Measurements from ENCODE around the gene CANT1. TPM values are rescaled to one million over a fixed set of nuclear protein-coding genes. Genes with fewer than 3 reads are reported as not detected.

The CANT1 gene
- total and polyA plus RNA-seq, 9 donors, result 18.6 to 48.8 (median 33.8) TPM

- Histone ChIP-seq H3K9me3 (no peaks in the 10 kb centered on the region), H3K27ac (no peak overlapping the region), H3K27me3 (no peaks in the 10 kb centered on the region), H3K4me1 (ENCODE audit: insufficient read depth) (peaks cover 10% of the 10 kb centered on the region), H3K4me3 (no peak overlapping the region), H3K36me3 (no peaks in the 10 kb centered on the region)
- 89 to 91% (median 90%) methylated on average over 5 of the region's 5 CpGs for WGBS, 3 donors
- no peak for DNase-seq
- intact Hi-C loops (cut with DNase I), result no loop called here
- TF ChIP-seq, protein P1, sequence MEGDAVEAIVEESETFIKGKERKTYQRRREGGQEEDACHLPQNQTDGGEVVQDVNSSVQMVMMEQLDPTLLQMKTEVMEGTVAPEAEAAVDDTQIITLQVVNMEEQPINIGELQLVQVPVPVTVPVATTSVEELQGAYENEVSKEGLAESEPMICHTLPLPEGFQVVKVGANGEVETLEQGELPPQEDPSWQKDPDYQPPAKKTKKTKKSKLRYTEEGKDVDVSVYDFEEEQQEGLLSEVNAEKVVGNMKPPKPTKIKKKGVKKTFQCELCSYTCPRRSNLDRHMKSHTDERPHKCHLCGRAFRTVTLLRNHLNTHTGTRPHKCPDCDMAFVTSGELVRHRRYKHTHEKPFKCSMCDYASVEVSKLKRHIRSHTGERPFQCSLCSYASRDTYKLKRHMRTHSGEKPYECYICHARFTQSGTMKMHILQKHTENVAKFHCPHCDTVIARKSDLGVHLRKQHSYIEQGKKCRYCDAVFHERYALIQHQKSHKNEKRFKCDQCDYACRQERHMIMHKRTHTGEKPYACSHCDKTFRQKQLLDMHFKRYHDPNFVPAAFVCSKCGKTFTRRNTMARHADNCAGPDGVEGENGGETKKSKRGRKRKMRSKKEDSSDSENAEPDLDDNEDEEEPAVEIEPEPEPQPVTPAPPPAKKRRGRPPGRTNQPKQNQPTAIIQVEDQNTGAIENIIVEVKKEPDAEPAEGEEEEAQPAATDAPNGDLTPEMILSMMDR (IDR thresholded peaks at IDR 0.05), result no peak
- TF ChIP-seq EP300 (IDR thresholded peaks at IDR 0.05), result no peak
- no peak for TF ChIP-seq POLR2A (IDR thresholded peaks at IDR 0.05)
Observed at GRCh38 chr17:78985395-78985794, 24.2 kb downstream of the CANT1 start.

GRCh38 chr17:78981010-78981888 lies 28.3 kb downstream of the CANT1 start:
- H3K9me3 ChIP-seq, result no peaks in the 10 kb centered on the region
- H3K4me3 ChIP-seq, result no peak overlapping the region
- WGBS, 3 donors, result 87 to 90% (median 88%) methylated on average over 16 of the region's 16 CpGs
- H3K36me3 ChIP-seq, result no peaks in the 10 kb centered on the region
- intact Hi-C loops (cut with DNase I), result no loop called here
- no peaks in the 10 kb centered on the region for H3K27me3 ChIP-seq
- H3K27ac ChIP-seq, result peak overlapping the region; percentile 60 to 75
- TF ChIP-seq, protein P1 (IDR thresholded peaks at IDR 0.05), result no peak
- TF ChIP-seq EP300 (IDR thresholded peaks at IDR 0.05), result no peak
- no peak for TF ChIP-seq POLR2A (IDR thresholded peaks at IDR 0.05)
- no peak for DNase-seq
- H3K4me1 ChIP-seq (ENCODE audit: insufficient read depth), result peaks cover 28% of the 10 kb centered on the region

- intact Hi-C loops (cut with DNase I), result no loop called here
- WGBS, 3 donors, result 76 to 85% (median 77%) methylated on average over 7 to 8 of the region's 8 CpGs
- DNase-seq, result no peak
- Histone ChIP-seq H3K9me3 (no peaks in the 10 kb centered on the region), H3K27me3 (no peaks in the 10 kb centered on the region), H3K4me1 (ENCODE audit: insufficient read depth) (peaks cover 34% of the 10 kb centered on the region), H3K4me3 (no peak overlapping the region), H3K36me3 (no peaks in the 10 kb centered on the region), H3K27ac (peak overlapping the region; percentile 60 to 75)
- TF ChIP-seq POLR2A (IDR thresholded peaks at IDR 0.05) (no peak), EP300 (IDR thresholded peaks at IDR 0.05) (no peak)
- TF ChIP-seq, protein P1 (IDR thresholded peaks at IDR 0.05), result no peak
Observed at GRCh38 chr17:78980624-78980972, 29.0 kb downstream of the CANT1 start.

DNA sequence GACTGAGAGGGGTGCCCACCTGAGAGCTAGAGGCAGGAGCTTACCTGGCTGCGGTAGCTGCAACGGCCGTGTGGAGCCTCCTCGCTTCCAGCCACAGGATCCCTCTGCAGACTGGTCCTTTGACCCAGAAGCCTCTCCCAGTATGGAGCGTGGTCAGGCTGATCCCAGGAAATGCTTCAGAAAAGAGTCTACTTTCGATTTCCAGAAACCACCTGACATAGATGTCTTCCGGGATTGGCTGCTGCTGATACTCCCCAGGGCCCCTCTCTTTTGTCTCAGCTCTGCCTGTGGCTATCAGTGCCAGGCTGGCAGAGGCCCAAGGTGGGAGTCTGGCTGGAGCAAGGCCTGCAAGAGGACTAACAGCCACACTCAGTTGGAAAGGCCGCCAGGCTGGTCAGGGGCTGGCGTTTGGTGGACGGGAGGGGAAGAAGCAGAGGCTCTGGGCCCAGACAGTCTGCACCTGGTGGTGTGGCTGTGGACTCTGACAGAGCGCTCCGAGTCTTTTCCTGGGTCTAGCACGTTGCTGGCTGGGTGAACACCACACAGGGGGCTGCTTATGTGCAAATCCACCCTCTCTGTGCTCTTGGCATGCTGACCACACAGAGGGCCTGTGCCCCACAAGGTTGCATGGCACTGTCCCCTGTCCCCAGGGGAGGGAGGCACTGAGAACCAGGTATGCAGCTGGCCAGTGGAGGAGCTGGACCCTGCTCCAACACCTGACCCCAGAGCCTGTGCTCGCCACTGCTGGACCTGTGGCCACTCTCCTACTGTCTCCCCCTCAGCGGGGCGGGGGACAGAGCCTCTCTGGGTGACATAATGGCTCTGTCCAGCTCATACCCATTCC lies 29.6 kb downstream of the CANT1 start, which contains the start of gene LGALS3BP:
Gene LGALS3BP (minus strand): TSS at position 144 of the 844 bp plus-strand sequence. CDS start 2,732 bp downstream, outside the sequence.
- Histone ChIP-seq H3K27ac (peak within 1 kb of the TSS; percentile 60 to 75), H3K36me3 (no peaks in the 10 kb centered on the region), H3K4me1 (ENCODE audit: insufficient read depth) (peaks cover 34% of the 10 kb centered on the region), H3K27me3 (no peaks in the 10 kb centered on the region), H3K9me3 (no peaks in the 10 kb centered on the region), H3K4me3 (peak within 1 kb of the TSS; percentile 51)
- TF ChIP-seq, protein P1 (IDR thresholded peaks at IDR 0.05), result no peak
- no peak for TF ChIP-seq EP300 (IDR thresholded peaks at IDR 0.05)
- TF ChIP-seq POLR2A (IDR thresholded peaks at IDR 0.05), result no peak
- intact Hi-C loops (cut with DNase I), result loop anchor here in 2 of 4 donors (5.0 to 10.0 kb wide), 2 partner anchors 55 to 633 kb away; partner anchors contain the start of gene TIMP2 (in 2 of the 2)
- 21 to 25% (median 21%) methylated on average over 15 to 16 of the region's 16 CpGs for WGBS, 3 donors
- DNase-seq, result peak; percentile 84 to 94 (median 90)

Data from ovary (tissue), 9 donors.